Adrenal gland (tissue), 12 donors: ENCODE results near the gene FBXO41. TPM values are rescaled to one million over a fixed set of nuclear protein-coding genes. Genes with fewer than 3 reads are reported as not detected.

Experiments
- DNase-seq, 7 donors: peaks; one replicate each; pipeline ENCODE4 v3.0.0-alpha.2; 2019 to 2020
- H3K27ac ChIP-seq, 5 donors: fragments of 200-600 bp; sonication (generic) in 4 of 5; 1 replicate in 3 of 5; 2 replicates in 2 of 5; pipeline versions ENCODE4 v1.5.1 to v1.8.0; 2016 to 2020; ENCODE audit warnings: mild to moderate bottlenecking in 1 of 5
- H3K27me3 ChIP-seq: fragments of 200-600 bp; 2 replicates; pipeline ENCODE4 v1.8.0; 2021
- H3K36me3 ChIP-seq, 2 donors: fragments of 200-600 bp; replicated peaks in 1 of 2; 1 replicate in 1 of 2; 2 replicates in 1 of 2; pipeline versions ENCODE4 v1.5.1 to v1.8.0; 2018 to 2022
- H3K4me1 ChIP-seq, 2 donors: fragments of 200-600 bp; replicated peaks in 1 of 2; 1 replicate in 1 of 2; 2 replicates in 1 of 2; pipeline versions ENCODE4 v1.5.1 to v1.8.0; 2018 to 2021
- H3K4me3 ChIP-seq, 4 donors: fragments of 200-600 bp; sonication (generic) in 3 of 4; one replicate each; pipeline ENCODE4 v1.5.1; 2016 to 2018
- H3K9me3 ChIP-seq, 3 donors: fragments of 200-600 bp; sonication (generic) in 1 of 3; replicated peaks in 1 of 3; 1 replicate in 2 of 3; 2 replicates in 1 of 3; pipeline versions ENCODE4 v1.5.1 to v1.8.0; 2016 to 2021
- CTCF ChIP-seq, 6 experiments: fragments of 450-650 bp in 4 of 6; fragments of 200-600 bp in 2 of 6; sonication (generic) in 1 of 6; IDR thresholded peaks; 1 replicate in 5 of 6; 2 replicates in 1 of 6; pipeline versions ENCODE4 v1.5.1 to v1.8.0; 2016 to 2021; ENCODE audit warnings: antibody characterized with exemption in 6 of 6, mild to moderate bottlenecking in 2 of 6, moderate library complexity in 1 of 6
- POLR2A ChIP-seq, 2 donors: fragments of 450-650 bp; IDR thresholded peaks; one replicate each; pipeline ENCODE4 v1.6.1; 2017; ENCODE audit warnings: antibody characterized with exemption in 2 of 2, mild to moderate bottlenecking in 2 of 2, moderate library complexity in 1 of 2
- WGBS, 4 donors: extraction: QIAGEN DNeasy Blood & Tissue Kit in 2 of 4; methylation state at CpG; one replicate each; pipeline versions ENCODE4 v1.1.5 to v1.1.7; 2013 to 2017; 5-methylcytosine and 5-hydroxymethylcytosine counted together
- intact Hi-C, 2 donors: fragments of 100-400 bp; cut with DNase I; formaldehyde crosslinking; loops; one replicate each; pipeline versions ENCODE4 v1.14.1 to v1.15.0; 2022 to 2023
- polyA plus RNA-seq, 3 donors: library from polyadenylated mRNA; stranded (reverse); fragments of 200-250 nt in 2 of 3; fragments of 350-450 nt in 1 of 3; fragmentation: Illumina TruSeq in 1 of 3; extraction: RNeasy Lipid Tissue Mini Kit (QIAGEN cat#74804) in 1 of 3; gene quantifications; one replicate each; pipeline ENCODE4 v1.2.3, GENCODE V29; 2013 to 2014
- total RNA-seq, 9 donors: library from RNA; depleted of rRNA in 4 of 9; stranded (reverse); fragments of >200 nt in 4 of 9; fragments of 120-200 nt in 1 of 9; fragmentation: NEBNext Ultra II Directional in 1 of 9; extraction: Animal tissue kit (Norgen Biotek cat#: 25700) in 1 of 9; gene quantifications; one replicate each; pipeline versions ENCODE4 v1.1.0 to v1.2.4, GENCODE V29; 2013 to 2023
- donor health status: healthy with polysubstance abuse.
- donor health status: Bipolar disorder and iron deficiency.
- donor health status: DM: yes; HTN: yes; CAD: no.
- donor health status: DM: no; HTN: no; CAD: no.
- donor health status: DM: no; HTN: no; CAD: no.
- donor health status: DM: yes; HTN: yes; CAD: no.

FBXO41 gene
- total and polyA plus RNA-seq, 12 donors = 1.8 to 12.0 (median 5.5) TPM

DNA sequence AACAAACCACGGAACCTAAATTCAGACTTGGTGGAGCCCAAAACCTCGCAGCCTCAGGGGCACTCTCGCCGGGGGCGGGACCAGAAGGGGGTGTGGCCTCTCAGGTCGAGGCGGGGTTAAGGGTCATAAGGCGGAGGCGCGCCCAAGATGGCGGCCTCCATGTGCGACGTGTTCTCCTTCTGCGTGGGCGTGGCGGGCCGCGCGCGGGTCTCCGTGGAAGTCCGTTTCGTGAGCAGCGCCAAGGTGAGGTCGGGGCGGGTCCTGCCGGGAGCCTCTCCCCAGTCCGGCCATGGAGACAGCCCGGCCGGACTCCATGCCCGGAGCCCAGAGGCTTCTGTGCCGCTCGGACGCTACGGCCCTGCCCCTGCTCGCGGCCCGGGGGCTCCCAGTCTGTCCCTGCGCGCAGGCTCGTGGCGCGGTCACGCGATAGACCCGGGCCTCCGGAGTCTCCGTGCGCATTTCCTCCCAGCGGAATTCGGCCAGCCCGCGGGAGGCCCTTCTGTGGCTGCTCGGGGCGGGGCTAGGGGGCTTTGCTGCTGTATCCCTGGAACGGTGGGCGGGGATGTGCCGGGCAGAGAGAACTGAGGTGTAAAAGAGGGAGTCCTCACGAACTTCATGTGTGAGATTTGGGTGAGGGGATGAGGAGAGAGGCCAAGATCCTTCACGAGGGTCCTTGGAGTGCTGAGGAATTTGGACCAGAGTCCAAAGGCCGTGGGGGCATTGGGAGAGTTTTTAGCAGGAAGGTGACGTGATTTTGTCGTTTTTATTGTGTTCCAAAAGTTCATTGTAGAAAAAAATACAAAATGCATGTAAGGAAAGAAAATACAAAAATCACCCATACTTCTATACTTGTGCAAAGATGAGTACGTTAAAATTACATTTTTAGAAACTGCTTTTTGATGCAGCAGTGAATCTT lies 69.9 kb downstream of the FBXO41 start, which contains the start of gene SMYD5:
TSS of gene SMYD5 (plus strand) at position 126 of the 916 bp plus-strand sequence. CDS start at position 148, 22 bp downstream.
- 0 to 1% (median 0%) methylated on average over 23 to 64 of the region's 64 CpGs for WGBS, 4 donors
- peak within 1 kb of the TSS; percentile 53 to 77 (median 64) for H3K4me3 ChIP-seq
- no peaks in the 10 kb centered on the region for H3K27me3 ChIP-seq
- peak within 1 kb of the TSS in 3 of 5 donors; percentile 55 to 80 (median 74) for H3K27ac ChIP-seq
- no peaks in the 10 kb centered on the region for H3K36me3 ChIP-seq
- no peaks in the 10 kb centered on the region for H3K9me3 ChIP-seq
- intact Hi-C loops = no loop called here
- peak; percentile 87 to 93 (median 88) for DNase-seq
- H3K4me1 ChIP-seq = peaks cover 0 to 14% of the 10 kb centered on the region in 2 donors
- no peak for TF ChIP-seq CTCF (IDR thresholded peaks at IDR 0.05)
- peak; percentile 29 to 40 for TF ChIP-seq POLR2A (IDR thresholded peaks at IDR 0.05)

- WGBS, 4 donors = 49 to 57% (median 53%) methylated on average over 19 to 20 of the region's 20 CpGs
- Histone ChIP-seq H3K27me3 (no peaks in the 10 kb centered on the region), H3K36me3 (no peaks in the 10 kb centered on the region), H3K4me3 (no peak overlapping the region), H3K9me3 (no peaks in the 10 kb centered on the region), H3K27ac (peak overlapping the region in 2 of 5 donors; percentile 60 to 74), H3K4me1 (peaks cover 0 to 14% of the 10 kb centered on the region in 2 donors)
- TF ChIP-seq POLR2A (IDR thresholded peaks at IDR 0.05) = no peak
- peak; percentile 81 to 92 (median 86) for TF ChIP-seq CTCF (IDR thresholded peaks at IDR 0.05)
- intact Hi-C loops = no loop called here
- peak; percentile 66 to 88 (median 79) for DNase-seq
Observed at GRCh38 chr2:73212448-73213176, 71.7 kb downstream of the FBXO41 start.

- intact Hi-C loops = no loop called here
- no peak for DNase-seq
- 74 to 81% (median 77%) methylated on average over 7 of the region's 7 CpGs for WGBS, 4 donors
- Histone ChIP-seq H3K4me3 (no peak overlapping the region), H3K36me3 (no peaks in the 10 kb centered on the region), H3K9me3 (no peaks in the 10 kb centered on the region), H3K27me3 (no peaks in the 10 kb centered on the region), H3K4me1 (peaks cover 0 to 14% of the 10 kb centered on the region in 2 donors), H3K27ac (peak overlapping the region in 2 of 5 donors; percentile 60 to 74)
- TF ChIP-seq CTCF (IDR thresholded peaks at IDR 0.05) (no peak), POLR2A (IDR thresholded peaks at IDR 0.05) (no peak)
Observed at GRCh38 chr2:73212098-73212447, 72.2 kb downstream of the FBXO41 start.

DNA sequence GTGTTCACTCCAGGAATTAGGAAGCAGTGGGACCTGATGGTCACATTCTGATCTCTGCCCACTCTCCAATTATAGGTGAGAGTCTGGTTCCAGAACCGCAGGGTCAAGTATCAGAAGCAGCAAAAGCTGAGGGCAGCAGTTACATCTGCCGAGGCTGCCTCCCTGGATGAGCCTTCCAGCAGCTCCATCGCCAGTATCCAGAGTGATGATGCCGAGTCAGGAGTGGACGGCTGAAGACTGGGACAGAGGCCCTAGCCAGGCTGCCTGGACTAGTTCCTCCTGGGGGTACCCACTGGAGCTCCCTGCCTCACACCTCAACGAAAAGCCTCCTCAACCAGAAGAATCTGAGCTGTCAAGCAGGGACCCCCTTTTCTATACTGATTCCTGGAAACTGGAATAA lies 73.6 kb downstream of the FBXO41 start:
- no peak for DNase-seq
- intact Hi-C loops = no loop called here
- no peak overlapping the region for H3K4me3 ChIP-seq

More for the DNA sequence above, 73.6 kb downstream of the FBXO41 start:
- no peak overlapping the region for H3K27ac ChIP-seq
- H3K27me3 ChIP-seq = no peaks in the 10 kb centered on the region
- WGBS, 4 donors = 77 to 90% (median 81%) methylated on average over 6 of the region's 6 CpGs
- TF ChIP-seq CTCF (IDR thresholded peaks at IDR 0.05) (no peak), POLR2A (IDR thresholded peaks at IDR 0.05) (no peak)
- no peaks in the 10 kb centered on the region for H3K36me3 ChIP-seq
- no peaks in the 10 kb centered on the region for H3K9me3 ChIP-seq
- peaks cover 0 to 14% of the 10 kb centered on the region in 2 donors for H3K4me1 ChIP-seq
